Esophagus (tissue), 2 donors: ENCODE measurements around the gene KLF6. TPM values are rescaled to one million over a fixed set of nuclear protein-coding genes. Genes with fewer than 3 reads are reported as not detected.

Source experiments
- H3K27ac ChIP-seq, 2 donors: one replicate each; pipeline ENCODE4 v1.5.1; 2013; ENCODE audit warnings: low read depth in 2 of 2, mild to moderate bottlenecking in 2 of 2, inconsistent platforms in 1 of 2, low read length in 1 of 2, moderate library complexity in 1 of 2
- H3K27me3 ChIP-seq, 2 donors: one replicate each; pipeline ENCODE4 v1.6.1; 2013; ENCODE audit warnings: low read length in 2 of 2, control low read depth in 1 of 2, mild to moderate bottlenecking in 1 of 2; ENCODE audit not compliant: insufficient read depth in 2 of 2, control insufficient read depth in 1 of 2
- H3K36me3 ChIP-seq, 2 donors: one replicate each; pipeline ENCODE4 v1.6.1; 2013; ENCODE audit warnings: low read length in 1 of 2; ENCODE audit not compliant: control insufficient read depth in 2 of 2, insufficient read depth in 2 of 2
- H3K4me1 ChIP-seq, 2 donors: one replicate each; pipeline ENCODE4 v1.6.1; 2013; ENCODE audit warnings: low read length in 1 of 2; ENCODE audit not compliant: control insufficient read depth in 2 of 2, insufficient read depth in 2 of 2
- H3K4me3 ChIP-seq, 2 donors: one replicate each; pipeline ENCODE4 v1.5.1; 2013; ENCODE audit warnings: low read length in 2 of 2, mild to moderate bottlenecking in 2 of 2, low read depth in 1 of 2, moderate library complexity in 1 of 2
- H3K9me3 ChIP-seq, 2 donors: one replicate each; pipeline ENCODE4 v1.6.1; 2013; ENCODE audit warnings: mild to moderate bottlenecking in 2 of 2, low read depth in 1 of 2, low read length in 1 of 2, moderate library complexity in 1 of 2; ENCODE audit not compliant: control insufficient read depth in 2 of 2, insufficient read depth in 1 of 2
- WGBS, 2 donors: extraction: QIAGEN DNeasy Blood & Tissue Kit; methylation state at CpG; one replicate each; pipeline ENCODE4 v1.1.7; 2013; 5-methylcytosine and 5-hydroxymethylcytosine counted together
- polyA plus RNA-seq, 2 donors: library from polyadenylated mRNA; stranded (reverse); fragments of 200-250 nt; gene quantifications; one replicate each; pipeline ENCODE4 v1.2.3, GENCODE V29; 2013
- donor health status: healthy with polysubstance abuse.
- donor health status: Bipolar disorder and iron deficiency.

Gene KLF6
- polyA plus RNA-seq, 2 donors, result 41.6 to 44.7 TPM

DNA sequence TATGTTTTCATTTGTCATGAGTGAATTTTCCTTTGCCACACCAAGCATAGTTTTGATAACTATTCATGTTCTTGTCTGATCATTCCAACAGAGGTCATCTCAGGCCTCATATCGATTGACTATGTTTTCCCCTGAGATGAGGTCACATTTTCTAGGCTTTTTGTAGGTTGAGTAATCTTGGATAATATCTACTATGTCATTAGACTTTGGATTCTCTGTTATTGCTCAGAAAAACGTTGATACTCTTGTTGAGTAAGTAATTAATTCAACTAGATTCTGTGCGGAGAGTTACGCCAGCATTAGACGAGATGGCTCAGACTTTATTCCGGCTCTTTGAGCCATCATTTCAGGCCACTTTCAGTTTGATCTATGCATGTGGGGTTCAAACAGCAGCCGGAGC is 57.7 kb downstream of the KLF6 start:
- peaks cover 0 to 2% of the 10 kb centered on the region in 2 donors for H3K4me1 ChIP-seq
- H3K27me3 ChIP-seq, result no peaks in the 10 kb centered on the region
- H3K36me3 ChIP-seq, result no peaks in the 10 kb centered on the region
- 84 to 88% methylated on average over 7 of the region's 7 CpGs for WGBS, 2 donors
- no peak overlapping the region for H3K27ac ChIP-seq
- no peaks in the 10 kb centered on the region for H3K9me3 ChIP-seq
- H3K4me3 ChIP-seq, result no peak overlapping the region
